ENCODE data around the gene SBF2. TPM values are rescaled to one million over a fixed set of nuclear protein-coding genes. Genes with fewer than 3 reads are reported as not detected.

The SBF2 gene
- total RNA-seq, 1 donor from 2014 or later: 39.5 TPM

GRCh38 chr11:10319702-10320558 lies 25.9 kb upstream of the SBF2 start:
- no peak overlapping the region for H3K4me3 Mint-ChIP-seq
- peaks cover 16% of the 10 kb centered on the region for H3K4me1 Mint-ChIP-seq (ENCODE audit: unreplicated experiment)
- no peaks in the 10 kb centered on the region for H3K9me3 Mint-ChIP-seq
- H3K27me3 Mint-ChIP-seq: no peaks in the 10 kb centered on the region
- TF ChIP-seq CTCF (conservative IDR thresholded peaks at IDR 0.05): no peak
- no peak overlapping the region for H3K27ac Mint-ChIP-seq
- H3K36me3 Mint-ChIP-seq: no peaks in the 10 kb centered on the region
- no peak for DNase-seq (ENCODE audit: extremely low spot score, unreplicated experiment)

- peaks cover 16% of the 10 kb centered on the region for H3K4me1 Mint-ChIP-seq (ENCODE audit: unreplicated experiment)
- H3K27ac Mint-ChIP-seq: no peak overlapping the region
- DNase-seq (ENCODE audit: extremely low spot score, unreplicated experiment): no peak
- H3K9me3 Mint-ChIP-seq: no peaks in the 10 kb centered on the region
- no peak overlapping the region for H3K4me3 Mint-ChIP-seq
- H3K27me3 Mint-ChIP-seq: no peaks in the 10 kb centered on the region
- TF ChIP-seq CTCF (conservative IDR thresholded peaks at IDR 0.05): no peak
- no peaks in the 10 kb centered on the region for H3K36me3 Mint-ChIP-seq
Measured at GRCh38 chr11:10318527-10318802, 24.4 kb upstream of the SBF2 start.

DNA sequence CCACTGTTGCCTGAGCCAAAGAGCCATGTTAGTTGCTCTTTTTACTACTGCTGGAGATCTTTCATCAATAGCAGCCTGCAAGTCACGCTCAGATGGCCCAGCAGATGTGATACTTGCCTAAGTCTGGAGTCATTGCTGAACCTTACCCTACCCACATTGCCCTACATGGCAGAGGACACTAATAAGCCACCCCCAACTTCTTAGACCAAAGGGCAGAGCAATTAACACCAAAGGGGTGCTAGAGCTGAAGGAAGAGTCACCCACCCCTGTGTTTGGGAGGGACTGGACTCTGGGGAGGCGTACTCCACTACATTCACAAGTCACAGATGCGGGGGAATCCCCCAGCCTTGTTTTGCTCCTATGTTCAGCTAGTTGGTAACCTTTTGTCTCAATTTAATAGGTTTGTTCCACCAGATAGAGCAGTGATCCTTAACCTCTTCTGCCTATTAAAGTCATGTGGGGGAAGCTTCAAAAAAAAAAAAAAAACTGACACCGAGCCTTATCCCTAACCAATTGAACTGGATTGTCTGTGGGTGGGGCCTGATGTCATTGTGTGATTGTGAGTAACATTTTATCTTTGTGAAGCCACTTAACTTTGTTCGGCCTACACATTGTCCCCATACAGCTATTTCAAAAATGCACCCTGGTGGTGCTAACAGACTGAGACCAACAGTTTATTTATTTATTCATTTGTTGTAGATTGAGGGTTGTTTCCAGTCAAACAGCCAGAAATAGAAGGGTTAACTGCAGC lies 23.9 kb upstream of the SBF2 start:
- no peak overlapping the region for H3K27ac Mint-ChIP-seq
- TF ChIP-seq CTCF (conservative IDR thresholded peaks at IDR 0.05): no peak
- H3K27me3 Mint-ChIP-seq: no peaks in the 10 kb centered on the region
- H3K4me1 Mint-ChIP-seq (ENCODE audit: unreplicated experiment): peaks cover 13% of the 10 kb centered on the region
- H3K9me3 Mint-ChIP-seq: no peaks in the 10 kb centered on the region
- no peaks in the 10 kb centered on the region for H3K36me3 Mint-ChIP-seq
- no peak for DNase-seq (ENCODE audit: extremely low spot score, unreplicated experiment)
- no peak overlapping the region for H3K4me3 Mint-ChIP-seq

DNA sequence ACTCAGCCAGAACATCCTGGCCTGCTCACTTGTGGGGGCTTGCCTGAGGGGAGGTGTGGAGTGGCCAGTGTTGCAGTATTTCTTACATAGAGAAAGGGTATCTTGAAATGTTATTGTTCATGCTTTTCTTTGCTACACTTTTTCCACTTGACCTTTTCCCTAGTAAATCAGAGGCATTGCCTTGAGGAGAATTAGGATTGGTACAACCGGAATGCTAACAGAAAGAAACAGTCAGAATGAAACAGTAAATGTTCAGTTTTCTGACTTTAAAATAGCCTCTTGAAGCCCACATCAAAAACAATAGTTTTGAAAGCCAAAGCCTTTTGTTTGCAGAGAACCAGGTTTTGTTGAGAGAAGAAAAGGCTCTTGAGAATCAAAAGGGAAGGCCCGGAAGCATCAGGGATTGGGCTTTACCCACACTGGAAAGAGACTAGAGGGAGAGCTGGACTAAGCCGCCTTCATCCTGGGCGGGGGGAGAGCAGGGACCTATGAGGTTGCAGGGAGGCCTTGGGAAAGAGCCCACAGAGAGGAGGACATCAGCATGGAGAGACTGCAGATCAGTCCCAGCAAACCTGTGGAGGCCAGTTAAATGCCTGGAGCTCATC lies 23.2 kb upstream of the SBF2 start:
- no peak for DNase-seq (ENCODE audit: extremely low spot score, unreplicated experiment)
- Mint-ChIP-seq H3K36me3 (no peaks in the 10 kb centered on the region), H3K27ac (no peak overlapping the region), H3K4me3 (no peak overlapping the region), H3K27me3 (no peaks in the 10 kb centered on the region), H3K9me3 (no peaks in the 10 kb centered on the region), H3K4me1 (ENCODE audit: unreplicated experiment) (peaks cover 8% of the 10 kb centered on the region)
- TF ChIP-seq CTCF (conservative IDR thresholded peaks at IDR 0.05): no peak

GRCh38 chr11:10315083-10315482 lies 21.1 kb upstream of the SBF2 start:
- Mint-ChIP-seq H3K4me3 (no peak overlapping the region), H3K36me3 (no peaks in the 10 kb centered on the region), H3K9me3 (no peaks in the 10 kb centered on the region), H3K4me1 (ENCODE audit: unreplicated experiment) (peaks cover 8% of the 10 kb centered on the region), H3K27me3 (peaks cover 5% of the 10 kb centered on the region), H3K27ac (no peak overlapping the region)
- TF ChIP-seq CTCF (conservative IDR thresholded peaks at IDR 0.05): no peak
- no peak for DNase-seq (ENCODE audit: extremely low spot score, unreplicated experiment)
